HG02970 (cell line): ENCODE results near the gene AQP2.

Experiments used
- ATAC-seq: cut with Tn5 transposase; IDR thresholded peaks from one replicate; pipeline ENCODE4 v1.9.1; 2021; ENCODE audit warnings: mild to moderate bottlenecking, moderate library complexity, moderate number of reproducible peaks; ENCODE audit not compliant: unreplicated experiment, low FRiP score

AQP2 gene

GRCh38 chr12:49967042-49967776 lies 16.7 kb downstream of the AQP2 start:
- ATAC-seq, result no peak

- ATAC-seq, result no peak
Measured at GRCh38 chr12:49967777-49968250, 17.3 kb downstream of the AQP2 start.

DNA sequence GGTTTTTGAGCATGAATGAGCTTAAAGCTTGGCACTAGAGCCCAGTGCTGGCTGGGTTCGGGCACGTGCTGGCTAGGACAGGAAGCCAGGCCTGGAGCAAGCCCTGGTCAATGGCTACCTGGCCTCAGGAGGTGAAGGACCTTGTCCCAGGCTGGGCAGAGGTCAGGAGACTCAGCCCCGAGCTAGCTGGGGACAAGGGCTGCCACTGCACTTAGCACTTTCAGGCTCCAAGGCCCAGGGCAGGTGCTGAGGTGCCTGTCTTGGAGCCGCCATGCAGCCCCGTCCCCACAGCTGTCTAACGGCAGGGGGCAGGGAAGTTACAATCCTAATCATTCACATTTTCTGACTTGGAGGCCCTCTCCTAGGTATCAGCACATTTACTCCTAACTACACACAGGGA lies 17.9 kb downstream of the AQP2 start:
- ATAC-seq, result no peak

GRCh38 chr12:49969027-49969426 lies 18.5 kb downstream of the AQP2 start:
- ATAC-seq, result no peak

DNA sequence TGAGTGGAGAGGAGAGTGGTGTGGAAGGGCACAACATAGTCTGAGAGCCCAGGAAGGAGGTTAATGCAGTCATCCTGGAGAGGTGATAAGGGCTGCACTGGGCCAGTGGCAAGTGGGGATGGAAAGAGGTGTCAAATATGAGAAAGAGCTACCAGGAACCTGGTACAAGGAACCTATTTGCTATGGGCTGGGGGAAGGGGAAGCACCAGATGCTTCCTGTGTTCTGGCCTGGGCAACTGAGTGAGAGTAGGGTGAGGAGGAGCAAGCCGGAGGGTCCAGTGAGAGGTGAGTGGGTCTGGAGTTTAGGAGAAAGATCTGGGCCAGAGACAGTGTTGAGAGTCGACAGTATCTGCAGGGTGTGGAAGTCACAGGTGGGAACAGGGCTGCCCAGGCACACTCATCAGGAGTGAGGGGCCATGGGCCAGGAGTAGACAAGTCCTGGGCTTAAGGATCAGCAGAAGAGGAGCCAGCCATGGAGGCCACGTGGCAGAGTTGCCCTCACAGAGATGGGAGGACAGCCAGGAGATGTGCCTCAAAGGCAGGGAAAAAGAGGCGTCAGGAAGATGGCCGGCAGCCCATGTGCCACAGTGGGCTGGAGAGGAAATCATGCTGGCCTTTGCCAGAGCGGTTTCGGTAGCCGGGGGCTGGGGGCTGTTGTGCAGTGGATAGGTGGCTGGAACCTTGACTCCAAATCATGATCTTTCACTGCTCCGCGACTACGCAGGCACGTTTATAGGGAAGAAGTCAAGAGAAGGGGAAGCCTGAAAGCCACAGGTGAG lies 19.3 kb downstream of the AQP2 start:
- no peak for ATAC-seq

GRCh38 chr12:49970658-49971057 lies 20.1 kb downstream of the AQP2 start:
- no peak for ATAC-seq

DNA sequence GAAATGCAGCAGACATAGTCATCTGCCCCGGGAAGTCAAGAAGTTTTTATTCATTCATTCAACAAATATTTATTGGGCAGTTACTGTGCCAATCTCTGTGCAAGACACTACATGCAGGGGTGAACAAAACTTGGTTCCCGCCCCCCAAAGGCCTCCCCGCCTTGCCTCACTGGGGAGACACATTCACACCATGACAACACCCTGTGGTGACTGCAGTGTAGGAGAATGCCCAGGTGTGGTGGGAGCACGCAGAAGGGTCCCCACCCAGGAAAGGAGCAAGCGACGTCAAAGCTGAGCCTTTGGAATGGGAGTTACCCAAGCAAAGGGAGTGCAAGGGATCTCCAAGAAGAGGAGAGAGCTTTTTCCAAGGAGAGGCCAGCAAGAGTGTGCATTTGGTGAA lies 20.6 kb downstream of the AQP2 start:
- ATAC-seq, result no peak

GRCh38 chr12:49972129-49972528 lies 21.6 kb downstream of the AQP2 start:
- no peak for ATAC-seq

- ATAC-seq, result no peak
Measured at GRCh38 chr12:49972641-49973360, 22.3 kb downstream of the AQP2 start, which contains the start of gene AQP6. Gene AQP6, plus strand, starts transcription at chr12:49972947. Its CDS starts 227 bp downstream, at chr12:49973174.

DNA sequence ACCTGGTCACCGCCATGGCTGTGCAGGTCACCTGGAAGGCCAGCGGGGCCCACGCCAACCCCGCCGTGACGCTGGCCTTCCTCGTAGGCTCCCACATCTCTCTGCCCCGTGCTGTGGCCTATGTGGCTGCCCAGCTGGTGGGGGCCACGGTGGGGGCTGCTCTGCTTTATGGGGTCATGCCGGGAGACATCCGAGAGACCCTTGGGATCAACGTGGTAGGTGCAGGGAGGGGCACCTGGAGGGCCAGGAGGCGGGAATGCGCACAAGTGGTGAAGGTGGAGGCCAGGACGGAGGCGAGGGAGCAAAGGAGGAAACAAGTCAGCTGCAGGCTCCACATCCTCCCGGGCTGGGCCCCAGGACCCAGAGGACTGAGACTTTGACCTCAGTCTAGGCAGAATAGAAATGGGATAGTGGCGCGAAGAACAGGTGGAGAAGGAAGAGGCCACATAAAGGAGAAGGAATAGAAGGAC lies 22.9 kb downstream of the AQP2 start:
- no peak for ATAC-seq

GRCh38 chr12:49974231-49974675 lies 23.7 kb downstream of the AQP2 start:
- ATAC-seq, result no peak

DNA sequence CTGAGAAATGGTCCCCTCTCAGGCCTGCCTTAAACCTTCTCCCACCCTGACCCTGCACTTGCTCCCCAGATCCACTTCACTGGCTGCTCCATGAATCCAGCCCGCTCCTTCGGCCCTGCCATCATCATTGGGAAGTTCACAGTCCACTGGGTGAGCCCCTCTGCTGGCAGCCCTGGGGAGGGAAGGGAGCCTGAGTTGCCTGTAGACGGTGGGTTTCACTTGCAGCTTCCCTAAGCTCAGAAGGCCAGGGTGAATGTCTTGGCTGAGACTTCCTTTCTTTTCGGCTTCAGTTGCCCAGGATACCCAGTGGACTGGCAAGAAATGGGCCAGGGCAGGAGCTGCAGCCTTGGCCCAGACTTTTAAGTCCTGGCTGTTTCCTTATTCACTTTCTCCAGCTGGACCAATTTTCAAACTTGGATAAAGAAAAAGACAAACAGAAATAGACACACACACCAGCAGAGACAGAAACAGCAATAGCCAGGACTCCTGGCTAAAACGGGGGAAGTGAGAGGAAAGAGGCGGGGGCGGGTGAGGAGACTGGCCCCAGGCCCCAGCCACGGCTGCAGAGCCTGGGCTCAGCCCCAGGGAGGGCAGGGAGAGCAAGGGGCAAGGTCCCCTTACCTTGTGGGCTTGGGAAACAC lies 24.3 kb downstream of the AQP2 start:
- no peak for ATAC-seq

DNA sequence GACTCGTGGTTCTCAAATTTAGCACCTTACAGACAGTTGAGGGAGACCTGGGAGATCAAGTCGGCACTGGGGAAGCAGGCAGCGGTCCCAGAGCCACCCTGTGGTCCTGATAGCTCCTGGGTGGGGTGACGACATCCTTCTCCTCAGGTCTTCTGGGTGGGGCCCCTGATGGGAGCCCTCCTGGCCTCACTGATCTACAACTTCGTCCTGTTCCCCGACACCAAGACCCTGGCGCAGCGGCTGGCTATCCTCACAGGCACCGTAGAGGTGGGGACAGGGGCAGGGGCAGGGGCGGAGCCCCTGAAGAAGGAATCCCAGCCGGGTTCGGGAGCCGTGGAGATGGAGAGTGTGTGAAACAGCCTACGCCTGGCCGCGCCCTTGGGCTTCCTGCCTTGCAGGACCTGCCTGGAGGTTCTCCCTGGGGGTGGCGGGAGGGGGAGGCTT lies 24.8 kb downstream of the AQP2 start:
- no peak for ATAC-seq

GRCh38 chr12:49976557-49976956 lies 26.0 kb downstream of the AQP2 start:
- ATAC-seq, result no peak

DNA sequence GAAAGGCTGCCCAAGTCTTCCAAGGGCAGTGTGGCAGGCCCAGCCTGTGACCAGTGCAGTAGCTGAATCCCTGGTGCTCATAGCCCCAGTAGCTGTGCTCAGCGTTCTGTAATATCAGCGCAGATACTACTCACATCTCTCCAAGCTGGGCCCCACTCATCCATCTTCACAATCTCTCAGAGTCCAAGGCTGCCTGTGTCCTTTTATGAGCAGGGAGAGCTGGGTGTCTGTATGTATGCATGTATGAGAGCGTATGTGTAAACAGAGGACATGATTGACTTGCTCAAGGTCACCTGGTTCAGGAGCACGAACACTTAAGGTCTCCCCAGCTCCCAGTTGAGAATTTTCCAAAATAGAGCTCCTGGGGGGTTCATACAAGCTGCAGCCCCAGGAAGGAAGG lies 27.6 kb downstream of the AQP2 start:
- no peak for ATAC-seq

DNA sequence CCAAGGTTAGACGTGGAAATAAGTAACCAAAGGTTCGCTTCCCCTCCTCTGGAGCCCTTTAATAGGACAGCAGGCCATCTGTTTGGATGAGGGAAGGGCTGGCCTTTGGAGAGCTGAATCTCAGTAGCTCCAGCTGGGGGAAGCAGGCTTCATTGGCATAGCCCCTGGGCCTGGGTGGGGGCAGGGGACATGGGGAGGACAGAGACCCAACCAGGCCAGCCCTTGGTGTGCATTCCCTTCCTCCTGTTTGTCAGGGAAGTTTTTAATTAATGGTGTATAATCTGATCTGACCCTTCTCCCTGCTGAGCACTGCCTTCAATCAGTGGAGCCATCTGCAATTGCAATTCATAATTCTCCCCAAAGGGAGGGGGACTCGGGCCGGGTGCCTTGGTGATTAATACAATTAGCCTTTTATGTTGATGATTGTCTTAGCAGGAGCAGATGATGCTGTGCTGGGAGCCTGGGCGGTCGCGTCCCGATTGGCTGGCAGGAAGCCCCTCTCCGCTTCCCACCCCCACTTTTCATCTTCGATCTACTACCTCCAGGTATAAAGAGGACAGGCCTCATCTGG lies 28.6 kb downstream of the AQP2 start:
- ATAC-seq, result no peak

DNA sequence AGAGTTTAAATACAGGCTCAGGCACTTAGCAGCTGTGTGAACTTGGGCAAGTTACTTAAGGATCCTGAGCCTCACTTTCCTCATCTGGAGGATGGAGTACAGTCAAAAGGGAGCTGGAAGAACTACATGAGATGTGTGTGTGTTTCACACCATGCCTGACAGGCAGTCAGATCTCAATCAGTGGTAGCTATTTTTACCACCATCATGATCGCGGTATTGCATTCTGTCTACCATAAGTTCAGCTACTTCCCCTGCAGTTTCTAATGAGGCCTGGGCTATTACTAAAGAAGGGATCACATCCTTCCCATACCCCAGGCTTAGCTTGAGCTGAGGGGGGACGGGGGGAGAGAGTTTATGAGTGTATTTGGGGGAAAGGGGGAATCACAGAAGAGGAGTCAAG lies 29.3 kb downstream of the AQP2 start:
- no peak for ATAC-seq

GRCh38 chr12:49980501-49981349 lies 30.2 kb downstream of the AQP2 start:
- no peak for ATAC-seq
